ENCODE data around the gene TDRD9.

The TDRD9 gene

DNA sequence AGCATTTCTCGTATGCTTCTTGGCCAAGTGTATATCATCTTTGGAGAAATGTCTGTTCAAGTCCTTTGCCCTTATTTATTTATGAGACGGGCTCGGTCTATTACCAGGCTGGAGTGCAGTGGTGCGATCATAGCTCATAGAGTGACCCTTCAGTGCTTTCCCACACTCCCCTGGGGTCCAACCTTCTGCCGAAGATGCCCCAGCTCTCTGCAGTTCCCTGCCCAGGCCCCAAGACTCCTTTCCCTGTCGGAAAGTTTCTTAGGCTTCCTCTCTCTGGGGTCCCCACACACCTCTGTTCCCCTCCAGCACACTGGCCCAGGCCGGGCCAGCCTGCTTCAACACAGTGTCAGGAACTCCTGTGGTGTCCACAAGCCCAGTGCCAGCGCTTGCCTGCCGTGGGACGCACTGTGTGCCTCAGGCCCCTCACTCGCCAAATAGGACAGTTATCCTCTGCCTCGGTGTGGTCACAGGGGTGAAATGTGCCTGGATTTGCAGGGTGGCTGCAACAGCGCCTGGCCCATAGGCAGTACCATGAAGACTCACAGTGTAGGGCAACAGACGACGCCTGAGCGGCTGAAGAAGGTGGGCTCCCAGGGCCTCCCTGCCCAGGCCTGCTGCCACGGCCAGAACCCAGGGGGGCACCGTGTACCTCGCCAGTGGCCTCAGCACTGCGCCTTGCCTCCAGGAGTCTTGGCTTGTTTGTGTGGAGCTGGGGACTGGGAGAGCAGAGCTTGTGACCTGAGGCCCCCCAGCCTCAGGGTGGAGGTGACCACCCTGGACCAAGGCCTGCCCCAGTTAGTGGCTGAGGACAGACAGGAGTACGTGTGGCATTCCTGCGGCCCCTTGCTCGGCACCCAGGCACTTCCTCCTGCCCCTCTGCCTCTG lies 152.4 kb downstream of the TDRD9 start:
- DNase-seq, result no peak

DNA sequence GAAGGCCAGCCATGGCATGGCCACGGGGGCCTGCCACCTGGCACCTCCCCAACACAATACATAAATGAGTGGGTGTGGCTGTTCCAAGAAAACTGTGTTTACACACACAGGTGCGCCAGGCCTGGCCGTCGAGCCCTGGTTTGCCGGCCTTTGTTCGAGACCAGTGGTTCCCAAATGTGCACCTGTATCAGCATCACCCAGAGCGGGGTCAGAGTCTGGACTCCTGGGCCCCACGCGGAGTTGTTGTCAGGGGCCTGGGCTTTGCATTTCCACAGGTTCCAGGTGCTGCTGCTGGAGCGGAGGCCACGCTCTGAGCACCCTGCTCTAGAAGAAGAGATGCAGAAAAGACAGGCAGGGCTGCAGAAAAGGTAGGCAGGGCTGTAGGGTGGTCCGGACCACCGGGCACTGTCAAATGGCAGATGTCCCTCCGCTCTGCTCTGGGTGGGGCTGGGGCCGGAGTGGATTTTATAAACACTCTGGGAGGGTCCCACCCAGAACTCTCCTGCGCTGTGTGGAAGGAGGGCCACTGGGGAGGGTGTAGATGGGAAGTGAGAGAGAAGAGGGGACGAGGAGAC lies 153.1 kb downstream of the TDRD9 start:
- DNase-seq, result no peak

GRCh38 chr14:104081951-104082464 lies 153.8 kb downstream of the TDRD9 start:
- DNase-seq, result no peak

DNA sequence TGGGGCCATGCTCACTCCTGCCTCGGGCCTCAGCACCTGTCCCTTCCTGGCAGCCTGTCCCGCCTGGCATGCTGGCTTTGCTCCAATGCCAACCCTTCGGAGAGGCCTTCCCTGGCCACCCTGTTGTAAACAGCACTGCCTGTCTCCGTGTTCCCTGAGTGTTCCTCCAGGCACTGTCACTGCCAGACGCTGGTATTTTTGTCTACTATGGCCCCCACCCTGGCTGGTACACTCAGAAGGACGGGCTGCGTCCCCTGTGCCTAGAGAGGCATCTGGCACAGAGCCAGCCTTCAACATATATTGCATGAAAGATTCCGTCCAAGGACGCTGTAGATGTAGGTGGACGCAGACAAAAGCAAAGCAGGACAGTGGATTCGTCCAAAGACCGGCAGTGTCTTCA lies 154.6 kb downstream of the TDRD9 start:
- no peak for DNase-seq

GRCh38 chr14:104084251-104085002 lies 156.2 kb downstream of the TDRD9 start:
- no peak for DNase-seq

DNA sequence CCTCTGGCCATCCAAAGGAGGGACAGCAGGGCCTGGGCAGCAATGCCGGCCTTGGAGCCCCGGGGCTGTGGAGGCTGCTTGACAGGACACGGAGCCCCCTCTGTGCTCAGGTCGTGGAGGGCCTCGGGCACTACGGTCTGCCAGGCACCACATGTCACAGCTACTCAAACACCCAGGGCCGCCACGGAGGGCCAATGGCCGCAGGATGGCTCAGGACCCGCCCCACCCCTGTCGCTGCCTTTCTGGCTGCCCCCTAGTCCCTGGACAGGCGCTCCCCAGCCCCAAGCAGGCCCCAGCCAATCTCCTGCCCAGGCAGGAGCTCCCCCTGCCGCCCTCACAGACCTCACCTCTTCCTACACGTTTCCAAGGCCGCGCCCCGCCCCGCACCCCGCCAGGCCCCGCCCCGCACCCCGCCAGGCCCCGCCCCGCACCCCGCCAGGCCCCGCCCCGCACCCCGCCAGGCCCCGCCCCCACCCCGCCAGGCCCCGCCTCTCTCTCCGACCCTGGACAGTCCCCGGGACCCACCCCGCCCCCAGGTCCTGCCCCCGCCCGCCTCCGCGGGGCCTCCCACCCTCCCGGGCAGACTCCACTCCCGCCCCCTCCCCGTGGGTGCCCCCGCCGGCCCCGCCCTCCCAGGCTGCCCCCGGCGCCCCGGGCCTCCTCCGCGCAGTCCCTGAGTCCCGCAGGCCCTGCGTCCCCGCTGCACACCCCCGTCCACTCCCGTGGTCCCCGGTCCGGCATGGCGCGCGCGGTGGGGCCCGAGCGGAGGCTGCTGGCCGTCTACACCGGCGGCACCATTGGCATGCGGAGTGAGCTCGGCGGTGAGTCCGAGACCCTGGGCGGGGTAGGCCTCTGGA lies 157.0 kb downstream of the TDRD9 start, which contains the start of gene ASPG:
ASPG (plus strand) TSS at position 669 of the 857 bp plus-strand sequence; CDS start at position 740, 71 bp downstream.
- no peak for DNase-seq

GRCh38 chr14:104085889-104086201 lies 157.6 kb downstream of the TDRD9 start:
- DNase-seq, result no peak

DNA sequence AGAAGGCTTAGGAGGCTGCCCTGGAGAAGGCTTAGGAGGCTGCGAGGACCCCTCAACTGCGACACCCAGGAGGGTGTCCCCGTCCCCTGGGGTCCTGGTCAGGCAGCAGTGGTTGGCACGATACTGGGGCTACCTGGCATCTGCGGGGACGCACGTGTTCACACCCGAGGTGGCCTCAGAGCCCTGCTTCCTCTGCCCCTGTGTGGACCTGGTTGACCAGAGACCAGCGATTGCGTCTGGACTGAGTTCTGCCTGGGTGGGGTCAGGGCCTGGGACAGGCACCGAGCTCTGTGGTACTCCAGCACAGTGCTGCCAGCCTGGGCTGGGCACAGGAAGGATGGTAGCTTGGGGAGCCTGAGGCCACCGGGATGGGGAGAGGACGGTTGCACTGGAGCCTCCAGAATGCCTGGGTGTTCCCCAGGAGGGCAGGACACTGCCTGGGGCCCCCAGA lies 158.0 kb downstream of the TDRD9 start:
- DNase-seq, result no peak

DNA sequence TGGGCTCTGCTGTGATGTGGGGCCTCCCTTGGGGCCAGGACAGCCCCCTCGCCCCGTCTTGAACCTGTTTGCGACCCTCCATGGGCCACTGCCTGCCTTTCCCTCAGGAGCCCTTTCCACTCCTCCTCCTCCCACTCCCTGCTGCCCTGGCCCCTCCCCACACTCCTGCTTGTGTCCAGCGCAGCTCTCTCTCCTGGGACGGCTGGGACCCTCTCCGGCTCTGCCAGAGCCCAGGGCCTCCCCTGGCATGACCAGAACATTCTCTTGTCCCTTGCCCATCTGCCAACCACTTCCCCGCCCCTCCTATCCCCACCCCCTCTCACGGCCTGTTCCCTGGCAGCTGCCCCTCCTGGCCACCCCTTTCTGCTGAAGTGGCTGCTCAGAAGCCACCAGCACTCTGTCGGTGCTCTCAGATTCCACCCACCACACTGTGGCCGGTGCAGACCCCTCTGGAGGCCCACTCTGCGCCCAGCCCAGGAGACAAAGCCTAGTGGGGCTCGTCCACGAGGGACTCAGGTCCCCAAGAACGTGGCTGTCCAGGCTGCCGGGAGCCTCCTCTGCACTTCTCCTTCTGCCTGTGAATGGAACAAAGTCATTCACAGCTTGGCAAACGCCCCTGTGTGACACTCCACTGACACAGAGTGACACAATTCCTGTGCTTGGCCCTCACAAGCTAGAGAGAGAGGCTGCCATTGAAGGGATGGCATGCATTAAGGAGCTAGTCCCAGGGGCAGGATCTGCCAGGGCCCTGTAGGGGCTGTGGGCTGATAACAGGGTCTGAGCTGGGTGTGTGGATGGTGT lies 158.6 kb downstream of the TDRD9 start:
- no peak for DNase-seq

- no peak for DNase-seq
Observed at GRCh38 chr14:104087505-104087904, 159.2 kb downstream of the TDRD9 start.

DNA sequence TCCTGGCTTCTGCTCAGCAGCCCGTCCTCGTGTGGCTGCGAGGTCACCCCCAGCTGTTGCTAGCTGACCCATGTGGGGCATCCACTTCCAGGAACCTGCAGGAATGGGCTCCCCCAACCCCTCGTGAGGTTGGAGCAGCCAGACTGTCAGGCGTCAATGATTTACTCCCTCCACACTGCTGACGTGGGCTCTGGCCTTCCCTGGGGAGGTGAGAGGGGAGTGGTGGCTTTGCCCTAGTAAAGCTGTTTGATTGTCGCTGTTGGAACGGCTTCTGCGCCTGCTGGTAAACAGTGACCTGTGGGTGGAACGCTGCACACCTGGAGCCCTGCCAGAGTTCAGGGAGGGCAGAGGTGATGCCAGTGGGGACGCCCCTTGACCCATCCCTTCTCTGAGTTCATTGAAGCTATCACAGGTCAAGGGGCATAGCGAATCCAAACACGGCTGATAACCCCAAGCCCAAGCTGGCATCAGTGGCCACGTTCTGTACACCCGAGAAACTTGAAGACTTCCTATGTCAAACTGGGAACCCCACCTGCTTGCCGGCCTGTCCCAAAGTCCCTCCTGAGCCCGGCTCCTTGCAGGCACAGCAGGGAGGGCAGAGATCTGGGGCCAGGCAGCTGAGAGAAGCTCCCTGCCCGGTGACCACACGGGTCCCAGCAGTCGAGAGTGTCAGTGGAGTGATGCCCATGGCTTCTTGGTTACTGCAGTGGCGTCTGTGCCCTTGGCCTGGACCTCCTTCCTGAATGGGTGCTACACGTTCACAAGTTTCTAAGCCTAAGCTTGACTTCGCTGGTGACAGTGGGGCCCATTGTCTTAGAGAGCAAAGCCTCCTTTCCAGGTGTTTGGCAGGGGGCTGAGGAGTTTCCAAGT lies 160.0 kb downstream of the TDRD9 start:
- no peak for DNase-seq

DNA sequence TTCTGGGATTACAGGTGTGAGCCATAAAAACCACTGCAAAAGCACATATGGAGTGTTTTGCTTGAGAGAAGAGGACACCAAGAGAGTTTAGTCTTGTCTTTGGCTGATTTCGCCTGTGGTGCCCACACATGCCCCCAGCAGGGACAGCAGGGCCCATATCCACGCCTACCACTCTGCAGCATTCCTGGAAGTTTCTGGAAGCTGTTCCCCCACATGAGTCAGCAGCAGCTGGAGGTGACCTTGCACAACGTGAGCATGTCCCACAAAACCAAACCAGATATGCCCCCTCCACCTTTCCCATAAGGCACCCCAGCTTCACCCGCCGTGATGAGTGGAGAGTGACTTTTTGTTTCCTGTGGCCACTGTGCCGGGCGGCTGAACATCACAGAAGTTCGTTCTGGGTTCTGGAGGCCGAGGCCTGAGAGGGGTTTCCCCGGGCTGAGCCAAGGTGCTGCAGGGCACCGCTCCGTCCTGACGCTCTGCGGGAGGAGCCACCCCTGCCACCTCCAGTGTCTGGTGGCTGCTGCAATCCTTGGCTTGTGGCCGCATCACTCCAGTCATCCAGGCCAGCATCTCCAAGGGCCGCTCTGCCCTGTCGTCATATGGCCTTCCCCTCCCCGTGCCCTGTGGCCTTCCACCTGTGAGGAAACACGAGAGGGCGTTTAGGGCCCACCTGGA lies 162.0 kb downstream of the TDRD9 start:
- no peak for DNase-seq

- DNase-seq, result no peak
Observed at GRCh38 chr14:104091061-104091926, 163.0 kb downstream of the TDRD9 start.

GRCh38 chr14:104091927-104092771 lies 163.9 kb downstream of the TDRD9 start:
- no peak for DNase-seq

DNA sequence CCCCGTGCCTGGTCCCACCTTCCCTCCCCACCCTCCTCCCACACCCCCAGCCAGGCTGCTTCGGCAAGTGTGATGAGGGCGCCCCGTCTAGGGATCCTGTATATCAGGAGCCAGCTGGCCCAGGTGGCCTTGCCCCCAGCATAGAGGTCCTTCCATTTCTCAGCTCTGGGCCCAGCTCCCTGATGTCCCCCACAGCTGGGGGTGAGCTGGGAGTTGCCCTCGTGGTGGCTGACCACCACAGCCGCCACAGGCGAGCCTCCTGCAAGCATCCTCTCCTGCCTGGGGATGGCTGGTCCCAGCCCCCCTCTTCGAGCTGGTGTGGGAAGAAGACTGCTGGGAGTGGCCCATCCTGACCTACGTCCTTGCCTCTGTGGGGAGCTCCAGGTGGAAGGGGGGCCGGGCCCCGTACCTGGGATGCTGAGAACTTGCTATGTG lies 164.7 kb downstream of the TDRD9 start:
- no peak for DNase-seq

GRCh38 chr14:104093366-104094055 lies 165.3 kb downstream of the TDRD9 start:
- no peak for DNase-seq

- DNase-seq, result no peak
Observed at GRCh38 chr14:104094056-104094708, 165.9 kb downstream of the TDRD9 start.
